ENCODE results near the gene TUBA3D. TPM values are rescaled to one million over a fixed set of nuclear protein-coding genes. Genes with fewer than 3 reads are reported as not detected.
"Not testable (repeated sequence)": the region's sequence is repeated elsewhere in the genome, so short reads cannot be mapped to it uniquely, and the experiment has no call there.

Gene TUBA3D
- total RNA-seq, 6 experiments from 2014 or later, result 0.30 to 3.1 (median 1.5) TPM; not detected in 2

DNA sequence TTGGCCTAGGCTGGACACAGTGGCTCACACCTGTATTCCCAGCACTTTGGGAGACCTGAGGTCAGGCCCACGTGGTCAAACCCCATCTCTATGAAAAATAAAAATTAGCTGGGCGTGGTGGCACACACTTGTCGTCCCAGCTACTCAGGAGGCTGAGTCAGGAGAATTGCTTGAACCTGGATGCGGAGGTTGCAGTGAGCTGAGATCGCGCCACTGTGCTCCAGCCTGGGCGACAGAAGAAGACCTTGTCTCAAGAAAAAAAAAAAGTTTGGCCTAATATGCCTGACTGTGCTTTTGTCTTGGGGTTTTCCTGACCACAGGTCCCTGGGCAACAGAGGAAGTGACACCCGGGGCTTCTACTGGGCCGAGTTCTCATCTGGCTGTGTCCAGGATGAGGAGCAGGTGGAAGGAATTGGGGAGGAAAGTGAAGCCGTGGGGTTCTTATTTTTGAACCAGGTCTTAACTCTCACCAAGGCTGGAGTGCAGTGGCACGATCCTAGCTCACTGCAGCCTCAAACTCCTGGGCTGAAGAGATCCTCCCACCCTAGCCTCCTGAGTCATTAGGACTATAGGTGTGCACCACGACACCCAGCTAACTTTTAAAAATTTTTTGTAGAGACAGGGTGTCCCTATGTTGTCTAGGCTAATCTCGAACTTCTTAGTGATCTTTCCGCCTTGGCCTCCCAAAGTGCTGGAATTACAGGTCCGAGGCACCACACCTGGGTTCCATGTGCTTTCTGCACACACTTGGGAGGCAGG, 38.7 kb downstream of the TUBA3D start:
- H3K9me3 ChIP-seq, result not testable (repeated sequence)

DNA sequence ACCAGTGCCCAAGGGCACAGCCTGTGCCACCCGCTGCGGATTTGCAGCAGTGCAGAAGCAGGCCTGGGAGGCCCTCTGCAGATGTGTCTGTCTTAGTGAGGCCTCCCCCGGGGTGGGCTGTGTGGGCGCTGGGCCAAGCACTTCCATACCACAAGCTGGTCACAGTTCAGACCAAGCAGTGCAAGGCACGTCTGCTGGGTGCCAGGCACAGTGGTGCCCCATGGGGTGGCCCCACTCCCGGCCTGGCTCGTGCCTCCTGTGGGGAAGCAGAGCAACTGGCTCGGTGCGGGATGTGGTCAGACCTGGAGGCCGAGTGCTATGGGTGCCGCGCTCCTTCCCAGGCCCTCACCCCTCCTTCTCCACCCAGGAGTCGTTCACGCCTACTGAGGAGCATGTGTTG, 39.3 kb downstream of the TUBA3D start:
- ATAC-seq; H3K27ac ChIP-seq; H3K36me3 ChIP-seq; intact Hi-C loops (cut with DNase I); H3K9me3 ChIP-seq; H3K4me3 ChIP-seq; DNase-seq; H3K27me3 ChIP-seq; H3K4me1 ChIP-seq: not testable (repeated sequence)
- 82% methylated on average over 3 of the region's 14 CpGs for WGBS (ENCODE audit: insufficient coverage, low coverage, low lambda C conversion rate, missing lambda C conversion rate)

More for the DNA sequence above, 38.7 kb downstream of the TUBA3D start:
- intact Hi-C loops (cut with DNase I); H3K4me3 ChIP-seq; ATAC-seq; H3K27me3 ChIP-seq; H3K36me3 ChIP-seq; H3K27ac ChIP-seq; H3K4me1 ChIP-seq; DNase-seq: not testable (repeated sequence)
- 76% methylated on average over 11 of the region's 15 CpGs for WGBS (ENCODE audit: insufficient coverage, low coverage, low lambda C conversion rate, missing lambda C conversion rate)

DNA sequence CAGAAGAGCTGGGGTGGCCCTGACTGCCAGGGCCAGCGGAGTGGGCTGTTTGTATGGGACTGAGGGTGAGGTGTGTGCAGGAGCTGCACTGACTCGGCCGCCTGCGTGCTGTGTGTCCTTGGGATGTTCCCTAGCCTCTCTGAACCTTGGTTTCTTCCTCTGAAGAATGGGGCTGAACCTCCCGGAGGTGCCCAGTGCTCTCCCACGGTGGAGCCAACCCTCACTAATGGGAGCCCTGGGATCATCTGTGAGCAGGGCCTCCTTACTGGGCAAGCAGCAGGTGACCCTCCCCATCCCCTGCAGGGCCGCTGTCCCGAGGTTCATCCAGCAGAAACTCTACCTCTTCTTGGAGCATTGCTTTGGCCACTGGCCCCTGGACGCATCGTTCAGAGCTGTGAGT, 40.1 kb downstream of the TUBA3D start:
- Histone ChIP-seq H3K27me3 (no peaks in the 10 kb centered on the region), H3K36me3 (no peaks in the 10 kb centered on the region), H3K4me3 (no peak overlapping the region), H3K9me3 (no peaks in the 10 kb centered on the region), H3K27ac (no peak overlapping the region), H3K4me1 (no peaks in the 10 kb centered on the region)
- ATAC-seq, result no peak
- TF ChIP-seq, protein P1, sequence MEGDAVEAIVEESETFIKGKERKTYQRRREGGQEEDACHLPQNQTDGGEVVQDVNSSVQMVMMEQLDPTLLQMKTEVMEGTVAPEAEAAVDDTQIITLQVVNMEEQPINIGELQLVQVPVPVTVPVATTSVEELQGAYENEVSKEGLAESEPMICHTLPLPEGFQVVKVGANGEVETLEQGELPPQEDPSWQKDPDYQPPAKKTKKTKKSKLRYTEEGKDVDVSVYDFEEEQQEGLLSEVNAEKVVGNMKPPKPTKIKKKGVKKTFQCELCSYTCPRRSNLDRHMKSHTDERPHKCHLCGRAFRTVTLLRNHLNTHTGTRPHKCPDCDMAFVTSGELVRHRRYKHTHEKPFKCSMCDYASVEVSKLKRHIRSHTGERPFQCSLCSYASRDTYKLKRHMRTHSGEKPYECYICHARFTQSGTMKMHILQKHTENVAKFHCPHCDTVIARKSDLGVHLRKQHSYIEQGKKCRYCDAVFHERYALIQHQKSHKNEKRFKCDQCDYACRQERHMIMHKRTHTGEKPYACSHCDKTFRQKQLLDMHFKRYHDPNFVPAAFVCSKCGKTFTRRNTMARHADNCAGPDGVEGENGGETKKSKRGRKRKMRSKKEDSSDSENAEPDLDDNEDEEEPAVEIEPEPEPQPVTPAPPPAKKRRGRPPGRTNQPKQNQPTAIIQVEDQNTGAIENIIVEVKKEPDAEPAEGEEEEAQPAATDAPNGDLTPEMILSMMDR (IDR thresholded peaks at IDR 0.05), result no peak
- no peak for TF ChIP-seq POLR2A (IDR thresholded peaks at IDR 0.05)
- 94% methylated on average over 5 of the region's 10 CpGs for WGBS (ENCODE audit: insufficient coverage, low coverage, low lambda C conversion rate, missing lambda C conversion rate)
- intact Hi-C loops (cut with DNase I), result no loop called here
- DNase-seq, result no peak

DNA sequence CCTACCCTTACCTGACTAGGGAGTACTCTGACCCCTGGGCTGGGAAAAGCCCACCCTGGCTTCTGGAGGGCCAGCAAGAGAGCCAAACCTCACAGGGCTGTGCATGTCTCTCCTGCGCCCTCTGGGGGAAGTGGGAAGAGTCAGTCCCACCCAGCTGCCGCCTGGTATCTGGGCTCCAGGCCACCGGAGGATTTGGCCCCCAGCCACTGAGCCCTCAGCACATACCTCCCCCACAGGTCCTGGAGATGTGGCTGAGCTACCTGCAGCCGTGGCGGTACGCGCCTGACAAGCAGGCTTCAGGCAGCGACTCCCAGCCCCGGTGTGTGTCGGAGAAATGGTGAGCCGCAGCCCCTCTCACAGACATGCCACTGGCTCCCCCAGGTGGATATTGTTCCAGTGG, 40.7 kb downstream of the TUBA3D start:
- H3K36me3 ChIP-seq; H3K27ac ChIP-seq; H3K4me3 ChIP-seq; H3K4me1 ChIP-seq; H3K9me3 ChIP-seq; H3K27me3 ChIP-seq; intact Hi-C loops (cut with DNase I); DNase-seq: not testable (repeated sequence)
- ATAC-seq, result peak in 2 of 4 donors; percentile 14 to 31
- 80% methylated on average over 1 of the region's 11 CpGs for WGBS (ENCODE audit: insufficient coverage, low coverage, low lambda C conversion rate, missing lambda C conversion rate)

DNA sequence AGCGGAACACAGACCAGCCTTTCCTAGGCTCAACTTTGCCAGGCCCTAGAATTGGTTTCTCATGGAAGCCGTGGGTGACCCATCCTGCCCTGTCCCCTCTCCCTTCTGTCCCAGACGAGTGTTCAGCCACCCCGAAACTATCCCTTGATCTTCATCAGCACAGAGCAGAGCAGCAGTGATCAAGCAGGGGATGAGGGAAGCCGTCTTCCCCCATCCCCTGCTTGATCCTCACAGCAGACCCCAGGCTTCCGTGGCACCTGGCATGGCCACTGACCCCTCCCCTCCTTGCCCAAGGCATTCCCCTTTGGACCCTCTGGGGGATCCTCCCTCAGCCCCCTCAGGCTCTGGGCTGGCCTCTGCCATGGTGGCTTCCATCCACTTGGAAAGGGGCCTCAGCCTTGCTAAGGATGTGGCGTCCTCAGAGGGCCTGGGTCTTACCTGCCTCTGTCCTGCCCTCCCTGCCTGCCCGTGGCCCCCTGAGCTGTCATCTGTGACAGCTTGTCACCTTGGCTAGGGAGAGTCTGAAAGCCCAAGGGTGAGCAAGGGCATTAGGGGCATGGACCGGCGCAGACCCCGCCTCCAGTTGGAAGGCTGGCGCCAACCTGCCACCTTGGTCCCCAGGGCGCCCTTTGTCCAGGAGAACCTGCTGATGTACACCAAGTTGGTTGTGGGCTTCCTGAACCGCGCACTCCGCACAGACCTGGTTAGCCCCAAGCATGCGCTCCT, 41.4 kb downstream of the TUBA3D start:
- no peak overlapping the region for H3K4me3 ChIP-seq
- no peak for ATAC-seq
- DNase-seq, result peak in 1 of 3 donors; percentile 6
- H3K27ac ChIP-seq, result no peak overlapping the region
- intact Hi-C loops (cut with DNase I), result no loop called here
- no peaks in the 10 kb centered on the region for H3K27me3 ChIP-seq
- TF ChIP-seq, protein P1 (IDR thresholded peaks at IDR 0.05), result no peak
- no peak for TF ChIP-seq POLR2A (IDR thresholded peaks at IDR 0.05)
- H3K4me1 ChIP-seq, result no peaks in the 10 kb centered on the region
- H3K36me3 ChIP-seq, result no peaks in the 10 kb centered on the region
- H3K9me3 ChIP-seq, result no peaks in the 10 kb centered on the region
- WGBS (ENCODE audit: insufficient coverage, low coverage, low lambda C conversion rate, missing lambda C conversion rate), result 71% methylated on average over 4 of the region's 17 CpGs

DNA sequence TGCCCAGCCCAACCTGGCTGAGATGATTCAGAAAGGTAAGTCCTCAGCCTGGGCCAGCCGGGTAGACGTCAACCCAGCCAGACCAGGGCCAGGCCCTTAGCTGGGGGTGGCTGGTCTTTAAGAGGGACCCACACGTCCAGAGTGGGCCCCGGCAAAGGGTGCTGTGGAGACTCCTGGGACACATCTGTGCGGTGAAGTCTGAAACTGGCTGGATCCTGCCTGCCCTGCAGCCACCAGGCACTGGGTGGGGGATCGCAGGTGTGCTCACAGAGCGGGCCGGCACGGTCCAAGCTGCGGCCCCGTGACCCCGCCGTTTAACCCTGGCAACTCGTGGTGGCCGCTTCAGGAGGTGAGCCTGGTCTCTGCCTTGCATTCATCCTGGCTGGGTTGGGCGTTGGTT, 41.9 kb downstream of the TUBA3D start:
- H3K4me1 ChIP-seq; H3K9me3 ChIP-seq; H3K4me3 ChIP-seq; intact Hi-C loops (cut with DNase I); H3K27me3 ChIP-seq; DNase-seq; H3K36me3 ChIP-seq; H3K27ac ChIP-seq; ATAC-seq: not testable (repeated sequence)
- no CpG with 5 or more reads among the region's 16 CpGs for WGBS (ENCODE audit: insufficient coverage, low coverage, low lambda C conversion rate, missing lambda C conversion rate)

DNA sequence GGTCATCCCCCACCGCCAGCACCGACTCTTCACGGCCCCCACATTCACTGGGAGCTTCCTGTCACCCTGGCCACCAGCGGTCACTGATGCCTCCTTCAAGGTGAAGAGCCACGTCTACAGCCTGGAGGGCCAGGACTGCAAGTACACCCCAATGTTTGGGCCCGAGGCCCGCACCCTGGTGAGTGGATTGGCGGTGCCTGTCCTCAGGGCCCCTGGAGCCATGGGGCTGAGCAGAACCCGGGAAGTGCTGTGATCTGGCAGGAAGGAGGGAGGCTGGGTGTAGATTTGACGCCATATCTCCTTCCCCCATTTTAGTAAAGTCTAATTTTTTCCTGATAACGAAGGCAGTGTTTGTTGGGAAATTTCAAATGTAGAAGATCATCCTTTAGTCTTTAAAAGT, 42.6 kb downstream of the TUBA3D start:
- intact Hi-C loops (cut with DNase I); ATAC-seq; DNase-seq; H3K4me1 ChIP-seq; H3K36me3 ChIP-seq; H3K4me3 ChIP-seq; H3K9me3 ChIP-seq; H3K27me3 ChIP-seq; H3K27ac ChIP-seq: not testable (repeated sequence)
- 67% methylated on average over 1 of the region's 11 CpGs for WGBS (ENCODE audit: insufficient coverage, low coverage, low lambda C conversion rate, missing lambda C conversion rate)
